Measurements from ENCODE around the gene FGD3.
"Not testable (repeated sequence)": the region's sequence is repeated elsewhere in the genome, so short reads cannot be mapped to it uniquely, and the experiment has no call there.

Gene FGD3, protein sequence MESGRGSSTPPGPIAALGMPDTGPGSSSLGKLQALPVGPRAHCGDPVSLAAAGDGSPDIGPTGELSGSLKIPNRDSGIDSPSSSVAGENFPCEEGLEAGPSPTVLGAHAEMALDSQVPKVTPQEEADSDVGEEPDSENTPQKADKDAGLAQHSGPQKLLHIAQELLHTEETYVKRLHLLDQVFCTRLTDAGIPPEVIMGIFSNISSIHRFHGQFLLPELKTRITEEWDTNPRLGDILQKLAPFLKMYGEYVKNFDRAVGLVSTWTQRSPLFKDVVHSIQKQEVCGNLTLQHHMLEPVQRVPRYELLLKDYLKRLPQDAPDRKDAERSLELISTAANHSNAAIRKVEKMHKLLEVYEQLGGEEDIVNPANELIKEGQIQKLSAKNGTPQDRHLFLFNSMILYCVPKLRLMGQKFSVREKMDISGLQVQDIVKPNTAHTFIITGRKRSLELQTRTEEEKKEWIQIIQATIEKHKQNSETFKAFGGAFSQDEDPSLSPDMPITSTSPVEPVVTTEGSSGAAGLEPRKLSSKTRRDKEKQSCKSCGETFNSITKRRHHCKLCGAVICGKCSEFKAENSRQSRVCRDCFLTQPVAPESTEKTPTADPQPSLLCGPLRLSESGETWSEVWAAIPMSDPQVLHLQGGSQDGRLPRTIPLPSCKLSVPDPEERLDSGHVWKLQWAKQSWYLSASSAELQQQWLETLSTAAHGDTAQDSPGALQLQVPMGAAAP

GRCh38 chr9:92947268-92948037 lies at the start of gene FGD3:
Gene FGD3 (plus strand): TSS chr9:92947523. CDS start chr9:92976257, 28,734 bp downstream.
- DNase-seq (ENCODE audit: low spot score), result no peak

DNA sequence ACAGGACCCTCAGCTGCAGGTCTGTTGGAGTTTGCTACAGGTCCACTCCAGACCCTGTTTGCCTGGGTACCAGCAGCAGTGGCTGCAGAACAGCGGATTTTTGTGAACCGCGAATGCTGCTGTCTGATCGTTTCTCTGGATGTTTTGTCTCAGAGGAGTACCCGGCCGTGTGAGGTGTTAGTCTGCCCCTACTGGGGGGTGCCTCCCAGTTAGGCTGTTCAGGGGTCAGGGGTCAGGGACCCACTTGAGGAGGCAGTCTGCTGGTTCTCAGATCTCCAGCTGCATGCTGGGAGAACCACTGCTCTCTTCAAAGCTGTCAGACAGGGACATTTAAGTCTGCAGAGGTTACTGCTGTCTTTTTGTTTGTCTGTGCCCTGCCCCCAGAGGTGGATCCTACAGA lies 42.2 kb upstream of the FGD3 start:
- not testable (repeated sequence) for DNase-seq (ENCODE audit: low spot score)

GRCh38 chr9:92911511-92912475 lies 35.5 kb upstream of the FGD3 start:
- DNase-seq (ENCODE audit: low spot score), result peak; percentile 55

DNA sequence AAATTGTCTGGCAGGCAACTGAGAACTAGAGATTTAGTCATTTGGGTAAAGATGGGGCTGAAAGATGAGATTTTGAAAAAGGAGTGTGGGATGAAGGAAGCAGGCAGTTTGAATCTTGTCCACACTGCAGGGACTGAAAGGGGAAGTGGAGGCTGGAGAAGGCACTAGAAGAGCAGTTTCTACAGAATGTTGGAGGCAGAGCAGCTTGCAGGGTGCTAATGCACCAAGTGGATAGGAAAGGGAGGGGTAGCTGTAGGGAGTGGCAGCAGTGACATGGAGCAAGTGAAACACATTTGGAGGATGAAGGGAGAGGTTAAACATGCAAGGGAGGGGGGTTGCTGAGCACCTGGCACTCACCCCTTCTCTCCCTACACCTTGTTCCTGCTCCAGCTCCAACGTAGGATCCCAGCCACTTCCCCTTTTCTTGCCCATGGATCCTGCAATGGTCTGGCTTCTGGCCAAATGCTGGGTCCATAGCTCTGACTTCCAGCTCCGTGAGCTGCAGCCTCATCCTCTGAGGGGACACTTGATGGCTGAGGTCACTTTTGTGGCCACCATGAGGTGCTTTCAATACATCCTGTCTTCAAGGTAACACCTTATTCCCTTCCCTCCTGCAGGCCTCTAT lies 30.0 kb upstream of the FGD3 start:
- DNase-seq (ENCODE audit: low spot score), result no peak

GRCh38 chr9:92920437-92920836 lies 26.9 kb upstream of the FGD3 start:
- DNase-seq (ENCODE audit: low spot score), result no peak

GRCh38 chr9:92931606-92932005 lies 15.7 kb upstream of the FGD3 start:
- DNase-seq (ENCODE audit: low spot score), result no peak

GRCh38 chr9:92934321-92934720 lies 13.0 kb upstream of the FGD3 start:
- no peak for DNase-seq (ENCODE audit: low spot score)

DNA sequence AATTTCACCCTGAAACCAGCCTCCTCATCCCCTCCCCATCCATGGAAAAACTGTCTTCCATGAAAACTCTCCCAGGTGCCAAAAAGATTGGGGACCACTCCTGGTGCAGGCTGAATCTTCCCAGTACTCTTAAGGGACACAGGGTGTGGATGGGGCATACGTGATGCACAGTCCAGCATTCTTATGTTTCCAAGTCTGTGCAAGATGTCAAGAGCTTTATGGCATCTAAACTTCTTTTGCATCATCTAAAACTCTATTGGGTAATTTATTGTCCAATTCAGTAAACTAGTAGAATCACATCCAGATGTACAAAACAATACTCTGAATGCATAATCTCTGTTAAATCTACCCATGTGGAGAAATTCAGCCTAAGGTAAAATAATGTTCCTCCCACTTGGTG lies 9.3 kb upstream of the FGD3 start:
- DNase-seq (ENCODE audit: low spot score), result no peak

DNA sequence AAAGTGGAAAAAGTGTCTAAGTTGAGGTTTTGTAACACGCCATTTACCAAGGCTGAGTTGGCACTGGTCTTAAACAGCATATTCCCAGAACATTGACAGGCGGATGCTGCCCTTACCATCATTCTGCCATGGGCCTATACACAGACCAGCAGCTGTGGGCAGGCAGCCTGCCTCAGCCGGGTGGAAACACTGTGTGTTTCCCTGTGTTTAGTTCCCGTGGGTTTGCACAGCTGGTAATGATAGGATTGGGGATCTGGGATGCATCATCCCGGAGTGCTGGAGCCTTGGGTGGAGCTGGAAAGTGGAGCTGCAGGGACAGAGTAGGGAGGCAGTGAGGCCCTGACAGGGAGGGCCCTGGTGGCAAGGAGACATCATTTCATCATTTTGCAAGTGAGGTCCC lies 5.5 kb upstream of the FGD3 start:
- no peak for DNase-seq (ENCODE audit: low spot score)

GRCh38 chr9:92942688-92943616 lies 4.4 kb upstream of the FGD3 start:
- no peak for DNase-seq (ENCODE audit: low spot score)

- DNase-seq (ENCODE audit: low spot score), result no peak
Observed at GRCh38 chr9:92944921-92945320, 2.4 kb upstream of the FGD3 start.

DNA sequence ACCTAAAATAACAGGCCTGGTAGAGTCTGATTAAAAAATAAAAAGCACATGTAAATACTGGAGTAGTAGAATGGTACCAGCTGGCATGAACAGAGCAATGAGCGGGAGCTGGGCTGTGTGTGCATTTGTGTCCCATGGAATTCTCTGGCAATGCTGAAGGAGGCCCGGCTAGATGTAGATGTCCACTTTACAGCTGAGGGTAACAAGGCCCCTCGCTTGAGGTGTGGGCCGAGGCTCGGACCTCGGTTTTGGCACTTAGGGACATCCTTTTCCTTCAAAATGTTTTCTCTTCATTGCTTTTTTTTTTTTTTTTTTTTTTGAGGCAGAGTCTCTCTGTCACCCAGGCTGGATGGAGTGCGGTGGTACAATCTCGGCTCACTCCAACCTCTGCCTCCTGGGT lies 1.5 kb upstream of the FGD3 start:
- no peak for DNase-seq (ENCODE audit: low spot score)

- DNase-seq (ENCODE audit: low spot score), result no peak
Observed at GRCh38 chr9:92948038-92948534, 763 bp downstream of the FGD3 start.

DNA sequence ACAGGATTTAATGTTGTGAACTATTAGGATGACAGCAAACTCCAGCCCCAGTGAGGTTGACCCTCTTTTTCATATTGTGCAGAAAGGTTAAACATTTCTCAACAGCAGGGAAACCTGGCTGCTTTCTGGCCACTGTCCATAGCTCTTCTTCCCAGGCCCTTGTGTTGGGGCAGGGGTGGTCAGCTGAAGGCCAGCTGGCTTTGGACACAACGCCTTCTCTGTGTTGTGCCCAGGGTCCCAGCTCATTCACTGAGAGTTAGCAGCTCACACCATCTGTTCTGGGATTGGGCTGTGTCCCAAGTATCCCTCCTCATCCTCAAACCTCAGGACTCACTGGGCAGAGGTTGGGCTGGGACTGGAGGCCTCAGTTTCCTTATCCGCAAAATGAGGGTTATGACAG lies 1.3 kb downstream of the FGD3 start:
- no peak for DNase-seq (ENCODE audit: low spot score)

DNA sequence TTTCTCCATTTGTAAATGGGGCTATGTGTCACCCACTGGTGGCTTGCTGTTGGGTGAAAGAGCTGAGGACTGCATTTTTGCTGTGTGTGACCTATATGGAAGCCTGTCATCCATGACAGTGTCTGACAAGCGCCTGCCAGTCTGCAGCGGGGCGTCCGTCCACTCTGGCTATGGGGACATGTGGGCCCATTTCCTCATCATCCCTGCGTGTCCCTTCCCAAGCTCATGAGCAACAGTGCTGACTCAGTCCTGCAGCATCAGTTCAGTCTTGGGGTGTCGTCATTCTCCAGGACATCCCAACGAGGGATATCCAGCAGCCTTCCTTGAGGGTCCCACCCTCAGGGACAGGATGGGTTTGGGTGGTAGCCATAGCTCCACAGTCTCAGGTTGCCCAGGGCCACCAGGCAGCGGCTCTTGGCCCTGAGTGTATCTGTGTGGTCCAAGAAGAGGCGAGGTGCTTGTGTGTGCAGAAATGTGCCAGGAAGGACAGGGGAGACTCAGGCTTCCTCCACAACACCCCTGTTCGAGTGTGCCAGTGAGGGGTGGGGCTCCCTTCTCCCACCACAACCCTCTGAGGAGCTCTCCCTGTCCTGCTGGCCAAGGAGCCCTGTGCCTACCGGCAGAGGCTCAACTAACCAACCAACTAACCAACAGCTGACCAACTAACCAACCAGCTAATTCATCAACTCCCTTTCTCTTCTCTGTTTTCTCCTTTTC lies 2.1 kb downstream of the FGD3 start:
- no peak for DNase-seq (ENCODE audit: low spot score)

- no peak for DNase-seq (ENCODE audit: low spot score)
Observed at GRCh38 chr9:92950359-92950955, 3.1 kb downstream of the FGD3 start.

GRCh38 chr9:92952906-92953610 lies 5.7 kb downstream of the FGD3 start:
- no peak for DNase-seq (ENCODE audit: low spot score)

Measured in ecto neural progenitor cell (in vitro differentiated cells).